K562 (cell line): ENCODE measurements around the gene PARD3. TPM values are rescaled to one million over a fixed set of nuclear protein-coding genes. Genes with fewer than 3 reads are reported as not detected.

ENCODE experiments used
- CBX2 ChIP-seq: fragments of 200-600 bp; sonication (generic); IDR thresholded peaks from one replicate; pipeline ENCODE4 v1.6.1; 2012; ENCODE audit warnings: mild to moderate bottlenecking, low read length, inconsistent platforms; ENCODE audit not compliant: insufficient read depth, poor library complexity, severe bottlenecking
- FIP1L1 ChIP-seq: fragments of 200-400 bp; formaldehyde crosslinking; IDR thresholded peaks from 2 replicates; pipeline ENCODE4 v1.6.1; 2018; ENCODE audit warnings: mild to moderate bottlenecking, low read depth, low read length; ENCODE audit not compliant: poor library complexity, severe bottlenecking
- GTF2E2 ChIP-seq: fragments of 200-800 bp; sonication (Bioruptor generic); IDR thresholded peaks from 2 replicates; pipeline ENCODE4 v1.6.1; 2016; ENCODE audit warnings: missing genetic modification characterization, missing compliant biosample characterization
- GTF2F1 ChIP-seq: IDR thresholded peaks from 2 replicates; pipeline ENCODE4 v1.6.1; 2011; ENCODE audit warnings: low read depth, low read length, improper control_type of control experiment
- GTF3C2 ChIP-seq: IDR thresholded peaks from 3 replicates; pipeline ENCODE4 v1.6.1; 2011; ENCODE audit warnings: borderline replicate concordance, mild to moderate bottlenecking, moderate library complexity; ENCODE audit not compliant: insufficient read length; ENCODE audit errors: extremely low read depth
- MEF2D ChIP-seq: conservative IDR thresholded peaks from 2 replicates; pipeline ENCODE4 v1.6.1; 2016; ENCODE audit warnings: low read depth, missing genetic modification characterization, missing compliant biosample characterization
- NFIX ChIP-seq: fragments of 250-450 bp; sonication (Bioruptor Pico); IDR thresholded peaks from 2 replicates; pipeline ENCODE4 v1.4.0; 2020; ENCODE audit warnings: low read depth, mild to moderate bottlenecking, moderate library complexity
- NKRF ChIP-seq: fragments of 450-650 bp; IDR thresholded peaks from 2 replicates; pipeline ENCODE4 v1.6.1; 2016; ENCODE audit warnings: borderline replicate concordance
- NRF1 ChIP-seq, 2 experiments: fragments of 450-650 bp; IDR thresholded peaks in 1 of 2; conservative IDR thresholded peaks in 1 of 2; 2 replicates each; pipeline ENCODE4 v1.6.1; 2014; ENCODE audit warnings: mild to moderate bottlenecking in 2 of 2
- PATZ1 ChIP-seq: fragments of 250-450 bp; sonication (Bioruptor Pico); IDR thresholded peaks from 2 replicates; pipeline ENCODE4 v1.5.0; 2020; ENCODE audit warnings: mild to moderate bottlenecking, borderline replicate concordance
- RHOXF2B ChIP-seq: fragments of 250-450 bp; sonication (Bioruptor Pico); conservative IDR thresholded peaks from 2 replicates; pipeline ENCODE4 v1.5.1; 2021
- SMC3 ChIP-seq: conservative IDR thresholded peaks from 2 replicates; pipeline ENCODE4 v1.6.1; 2011; ENCODE audit warnings: low read depth, low read length, improper control_type of control experiment; ENCODE audit not compliant: insufficient read depth
- SNRNP70 ChIP-seq: fragments of 200-400 bp; formaldehyde crosslinking; optimal IDR thresholded peaks from 2 replicates; pipeline ENCODE3; 2017; ENCODE audit warnings: low read depth, low read length
- TCF15 ChIP-seq: fragments of 250-450 bp; sonication (Bioruptor Pico); IDR thresholded peaks from 2 replicates; pipeline ENCODE4 v1.8.0; 2022; ENCODE audit warnings: moderate library complexity, mild to moderate bottlenecking, inconsistent platforms
- VEZF1 ChIP-seq: fragments of 200-800 bp; sonication (Bioruptor generic); IDR thresholded peaks from 2 replicates; pipeline ENCODE4 v1.6.1; 2017; ENCODE audit warnings: missing genetic modification characterization, missing compliant biosample characterization
- ZNF311 ChIP-seq: fragments of 250-450 bp; sonication (Bioruptor Pico); IDR thresholded peaks from 2 replicates; pipeline ENCODE4 v1.4.0; 2020; ENCODE audit warnings: mild to moderate bottlenecking, moderate library complexity
- ZNF408 ChIP-seq: fragments of 250-450 bp; sonication (Bioruptor Pico); IDR thresholded peaks from 2 replicates; pipeline ENCODE4 v1.4.0; 2020; ENCODE audit warnings: low read depth, mild to moderate bottlenecking, moderate library complexity
- ZNF644 ChIP-seq: fragments of 200-800 bp; sonication (Bioruptor generic); IDR thresholded peaks from 2 replicates; pipeline ENCODE4 v1.6.1; 2016; ENCODE audit warnings: low read depth, missing genetic modification characterization, missing compliant biosample characterization
- polyA plus RNA-seq, 8 experiments: library from polyadenylated mRNA; depleted of rRNA in 4 of 8; stranded (reverse) in 5 of 8; unstranded in 3 of 8; fragments of >200 nt; fragmentation: Nextera tagmentation in 2 of 8; fragmentation: Illumina TruSeq in 1 of 8; extraction: Ambion mirVana in 2 of 8; extraction: Trizol in 1 of 8; gene quantifications; 2 replicates each; pipeline versions ENCODE4 v1.2.1 to v1.2.3, GENCODE V29; 2011 to 2014; ENCODE audit warnings: inconsistent platforms in 1 of 8, missing spikeins in 1 of 8
- total RNA-seq, 7 experiments: library from RNA; depleted of rRNA in 6 of 7; stranded (reverse); fragments of >200 nt in 6 of 7; fragmentation: Illumina TruSeq in 2 of 7; extraction: Trizol in 2 of 7; gene quantifications; 2 replicates each; pipeline versions ENCODE4 v1.2.1 to v1.2.3, GENCODE V29; 2011 to 2021; ENCODE audit warnings: low replicate concordance in 1 of 7

PARD3 gene
- total and polyA plus RNA-seq, 9 of the 15 experiments (the other 6 are each of a cell fraction or from before 2014, with no cell fraction given): 2.7 to 11.7 (median 7.7) TPM

- TF ChIP-seq GTF2F1: no peak
- TF ChIP-seq ZNF644: no peak
- no peak for TF ChIP-seq CBX2
- TF ChIP-seq PATZ1 (CRISPR knock-in tag): no peak
- no peak for TF ChIP-seq FIP1L1
- no peak for TF ChIP-seq TCF15 (CRISPR knock-in tag)
- no peak for TF ChIP-seq VEZF1 (CRISPR knock-in tag)
- TF ChIP-seq SMC3: peak; percentile 75
- TF ChIP-seq ZNF408: no peak
- TF ChIP-seq RHOXF2B: no peak
- peak; percentile 60 to 69 for TF ChIP-seq NRF1 (conservative IDR thresholded peaks at IDR 0.05 in 1 of 2, IDR thresholded peaks at IDR 0.05 in 1 of 2)
- no peak for TF ChIP-seq SNRNP70
- TF ChIP-seq GTF2E2: no peak
- TF ChIP-seq NKRF: no peak
- TF ChIP-seq GTF3C2: no peak
- TF ChIP-seq ZNF311: no peak
- TF ChIP-seq NFIX (CRISPR knock-in tag): no peak
- no peak for TF ChIP-seq MEF2D
Measured at GRCh38 chr10:34638406-34639054, 176.6 kb downstream of the PARD3 start (continued).
